T-helper 2 cell treated with Interferon-gamma antibody and Interleukin-4, amounts not matched to agents 5 μg/mL and 100 μg/mL, for 36 hours (primary cell): ENCODE measurements around the gene LATS1.

Source experiments
- DNase-seq: peaks from one replicate; pipeline ENCODE4 v3.0.0; 2021; ENCODE audit warnings: low spot score
- H3K27ac Mint-ChIP-seq: one replicate; pipeline ENCODE4 v1.8.0; 2021; ENCODE audit warnings: mild to moderate bottlenecking, mixed read lengths
- H3K27me3 Mint-ChIP-seq: one replicate; pipeline ENCODE4 v1.8.0; 2021; ENCODE audit warnings: low read depth, mixed read lengths
- H3K36me3 Mint-ChIP-seq: one replicate; pipeline ENCODE4 v1.8.0; 2021; ENCODE audit warnings: low read depth, mixed read lengths
- H3K4me1 Mint-ChIP-seq: one replicate; pipeline ENCODE4 v1.8.0; 2021; ENCODE audit warnings: low read depth, mixed read lengths
- H3K4me3 Mint-ChIP-seq: one replicate; pipeline ENCODE4 v1.8.0; 2022; ENCODE audit warnings: mild to moderate bottlenecking, moderate library complexity, mixed read lengths
- H3K9me3 Mint-ChIP-seq: one replicate; pipeline ENCODE4 v1.8.0; 2021; ENCODE audit warnings: mixed read lengths

LATS1 gene

DNA sequence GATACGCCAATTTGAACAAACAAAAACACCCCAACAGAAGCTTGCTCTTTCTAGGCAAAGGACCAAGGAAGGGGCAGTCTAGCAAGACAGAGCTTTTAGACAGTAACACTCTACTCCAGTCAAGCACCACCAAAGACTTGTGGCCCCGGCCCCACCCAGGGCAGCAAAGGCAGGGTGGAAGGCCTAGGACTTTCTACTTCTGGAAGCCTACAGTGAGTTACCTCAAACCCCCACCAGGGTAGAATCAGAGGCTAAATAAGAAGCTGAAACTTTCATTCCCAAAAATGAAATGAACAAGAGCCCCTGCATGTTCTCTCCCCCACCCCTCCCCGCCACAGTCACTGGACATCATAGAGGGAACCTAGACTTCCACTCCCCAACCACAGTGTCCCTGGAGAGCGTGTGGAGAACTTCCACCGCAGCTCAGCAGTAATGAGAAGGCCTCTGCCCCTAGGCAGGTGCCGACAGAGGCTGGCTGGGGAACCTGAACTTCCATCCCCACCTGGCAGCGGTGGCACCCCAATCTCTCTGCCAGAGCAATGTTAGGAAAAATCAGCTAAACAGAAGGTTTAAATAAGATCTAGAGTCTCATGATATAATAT, 109.4 kb downstream of the LATS1 start:
- Mint-ChIP-seq H3K27me3 (no peaks in the 10 kb centered on the region), H3K4me3 (no peak overlapping the region), H3K27ac (peak overlapping the region; percentile 64), H3K4me1 (peaks cover 13% of the 10 kb centered on the region), H3K36me3 (peaks cover 23% of the 10 kb centered on the region), H3K9me3 (peaks cover 5% of the 10 kb centered on the region)
- DNase-seq = no peak
